ENCODE data around the gene FCN3. TPM values are rescaled to one million over a fixed set of nuclear protein-coding genes. Genes with fewer than 3 reads are reported as not detected.

FCN3 gene
- total RNA-seq, 1 experiment from 2014 or later: 0.22 TPM

- H4K20me1 ChIP-seq (ENCODE audit: control insufficient read depth, insufficient read depth, insufficient read length): peaks cover 2% of the 10 kb centered on the region
- H2AK5ac ChIP-seq (ENCODE audit: insufficient read length, low read length): no peak overlapping the region
- H2AFZ ChIP-seq (ENCODE audit: low read length): no peak overlapping the region
- H3K18ac ChIP-seq (ENCODE audit: insufficient read length, low read depth, low read length): no peak overlapping the region
- no peak overlapping the region for H2BK12ac ChIP-seq (ENCODE audit: insufficient read length, low read depth, low read length)
- no peak overlapping the region for H3K23ac ChIP-seq (ENCODE audit: insufficient read length, low read depth, low read length)
- no peaks in the 10 kb centered on the region for H3K9me3 Mint-ChIP-seq
- no peaks in the 10 kb centered on the region for H3K27me3 ChIP-seq (ENCODE audit: insufficient read depth, low read length)
- no peaks in the 10 kb centered on the region for H3K79me1 ChIP-seq (ENCODE audit: insufficient read depth, low read depth, low read length, poor library complexity, severe bottlenecking)
- H4K5ac ChIP-seq (ENCODE audit: insufficient read length, low read depth, low read length): no peak overlapping the region
- no peaks in the 10 kb centered on the region for H3K9me3 ChIP-seq (ENCODE audit: control insufficient read depth, low read depth, low read length)
- WGBS (ENCODE audit: extremely low coverage, insufficient read length, low lambda C conversion rate): no CpG with 5 or more reads among the region's 8 CpGs
- H3K56ac ChIP-seq (ENCODE audit: insufficient read length, low read depth, low read length): no peak overlapping the region
- no peak for DNase-seq
- H3T11ph ChIP-seq (ENCODE audit: low read length): no peak overlapping the region
- H2BK5ac ChIP-seq (ENCODE audit: insufficient read length, low read length): no peak overlapping the region
- H2BK120ac ChIP-seq (ENCODE audit: low read depth, low read length, poor library complexity, severe bottlenecking): no peak overlapping the region
- no peak overlapping the region for H4K8ac ChIP-seq (replicated peaks; ENCODE audit: insufficient read length, low read depth, low read length)
- no peak overlapping the region for H2BK15ac ChIP-seq (ENCODE audit: low read depth, low read length)
- H3K36me3 Mint-ChIP-seq (ENCODE audit: insufficient read depth in 1 of 3, low read depth in 3 of 3): no peaks in the 10 kb centered on the region; a peak in 1 of 7 replicates
- H3K79me2 ChIP-seq (ENCODE audit: insufficient read depth, low read length): no peaks in the 10 kb centered on the region
- H3K4ac ChIP-seq (ENCODE audit: low read depth, low read length): no peak overlapping the region
- H3K4me2 ChIP-seq (ENCODE audit: insufficient read depth, insufficient read length, low read length): peak overlapping the region; percentile 79
- H3K4me1 ChIP-seq (ENCODE audit: insufficient read depth, low read length): no peaks in the 10 kb centered on the region; the same call in 1 of the 2 replicates
- H3K9ac ChIP-seq (ENCODE audit: extremely low read depth, insufficient read length, low read length): peak overlapping the region; percentile 63
- H3K14ac ChIP-seq (ENCODE audit: insufficient read depth, low read length): no peak overlapping the region; the same call in 1 of the 2 replicates
- peaks cover 22% of the 10 kb centered on the region for H3K27me3 Mint-ChIP-seq (ENCODE audit: low read depth)
- no peak overlapping the region for H4K91ac ChIP-seq (ENCODE audit: insufficient read length, low read depth, low read length)
- peaks cover 9% of the 10 kb centered on the region for H3K23me2 ChIP-seq (ENCODE audit: insufficient read length, low read depth, low read length, poor library complexity, severe bottlenecking)
- H2BK20ac ChIP-seq (ENCODE audit: low read depth, low read length, poor library complexity, severe bottlenecking): no peak overlapping the region
- H3K27ac Mint-ChIP-seq: no peak overlapping the region; a peak in 1 of 7 replicates
- no peak overlapping the region for H3K27ac ChIP-seq (ENCODE audit: insufficient read length, low read depth, low read length)
- peaks cover 16 to 28% of the 10 kb centered on the region in 2 experiments for H3K4me1 Mint-ChIP-seq
- TF ChIP-seq, protein P1, sequence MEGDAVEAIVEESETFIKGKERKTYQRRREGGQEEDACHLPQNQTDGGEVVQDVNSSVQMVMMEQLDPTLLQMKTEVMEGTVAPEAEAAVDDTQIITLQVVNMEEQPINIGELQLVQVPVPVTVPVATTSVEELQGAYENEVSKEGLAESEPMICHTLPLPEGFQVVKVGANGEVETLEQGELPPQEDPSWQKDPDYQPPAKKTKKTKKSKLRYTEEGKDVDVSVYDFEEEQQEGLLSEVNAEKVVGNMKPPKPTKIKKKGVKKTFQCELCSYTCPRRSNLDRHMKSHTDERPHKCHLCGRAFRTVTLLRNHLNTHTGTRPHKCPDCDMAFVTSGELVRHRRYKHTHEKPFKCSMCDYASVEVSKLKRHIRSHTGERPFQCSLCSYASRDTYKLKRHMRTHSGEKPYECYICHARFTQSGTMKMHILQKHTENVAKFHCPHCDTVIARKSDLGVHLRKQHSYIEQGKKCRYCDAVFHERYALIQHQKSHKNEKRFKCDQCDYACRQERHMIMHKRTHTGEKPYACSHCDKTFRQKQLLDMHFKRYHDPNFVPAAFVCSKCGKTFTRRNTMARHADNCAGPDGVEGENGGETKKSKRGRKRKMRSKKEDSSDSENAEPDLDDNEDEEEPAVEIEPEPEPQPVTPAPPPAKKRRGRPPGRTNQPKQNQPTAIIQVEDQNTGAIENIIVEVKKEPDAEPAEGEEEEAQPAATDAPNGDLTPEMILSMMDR (conservative IDR thresholded peaks at IDR 0.05): no peak
- H3K4me3 Mint-ChIP-seq: peak overlapping the region; percentile 66 to 86
Observed at GRCh38 chr1:27367160-27367650, 7.4 kb downstream of the FCN3 start.

All from H9 (cell line).